ENCODE measurements around the gene LRRC8B. TPM values are rescaled to one million over a fixed set of nuclear protein-coding genes. Genes with fewer than 3 reads are reported as not detected.

LRRC8B gene
- total RNA-seq, 1 donor from 2014 or later, result 9.8 TPM

GRCh38 chr1:89483757-89484077, 40.9 kb upstream of the LRRC8B start:
- intact Hi-C loops (cut with DNase I), result loop anchor here (10.0 kb wide), 2 partner anchors 121 to 271 kb away; no protein-coding TSS in a partner anchor
- no peaks in the 10 kb centered on the region for H3K4me1 ChIP-seq
- H3K4me3 ChIP-seq, result no peak overlapping the region
- H3K36me3 ChIP-seq, result no peaks in the 10 kb centered on the region
- TF ChIP-seq POLR2AphosphoS5 (IDR thresholded peaks at IDR 0.05; ENCODE audit: insufficient read depth in 1 of 2, low read depth in 1 of 2) (no peak), POLR2A (IDR thresholded peaks at IDR 0.05) (no peak)
- TF ChIP-seq, protein P1, sequence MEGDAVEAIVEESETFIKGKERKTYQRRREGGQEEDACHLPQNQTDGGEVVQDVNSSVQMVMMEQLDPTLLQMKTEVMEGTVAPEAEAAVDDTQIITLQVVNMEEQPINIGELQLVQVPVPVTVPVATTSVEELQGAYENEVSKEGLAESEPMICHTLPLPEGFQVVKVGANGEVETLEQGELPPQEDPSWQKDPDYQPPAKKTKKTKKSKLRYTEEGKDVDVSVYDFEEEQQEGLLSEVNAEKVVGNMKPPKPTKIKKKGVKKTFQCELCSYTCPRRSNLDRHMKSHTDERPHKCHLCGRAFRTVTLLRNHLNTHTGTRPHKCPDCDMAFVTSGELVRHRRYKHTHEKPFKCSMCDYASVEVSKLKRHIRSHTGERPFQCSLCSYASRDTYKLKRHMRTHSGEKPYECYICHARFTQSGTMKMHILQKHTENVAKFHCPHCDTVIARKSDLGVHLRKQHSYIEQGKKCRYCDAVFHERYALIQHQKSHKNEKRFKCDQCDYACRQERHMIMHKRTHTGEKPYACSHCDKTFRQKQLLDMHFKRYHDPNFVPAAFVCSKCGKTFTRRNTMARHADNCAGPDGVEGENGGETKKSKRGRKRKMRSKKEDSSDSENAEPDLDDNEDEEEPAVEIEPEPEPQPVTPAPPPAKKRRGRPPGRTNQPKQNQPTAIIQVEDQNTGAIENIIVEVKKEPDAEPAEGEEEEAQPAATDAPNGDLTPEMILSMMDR (IDR thresholded peaks at IDR 0.05), result no peak
- no peaks in the 10 kb centered on the region for H3K9me3 ChIP-seq
- no peak overlapping the region for H3K27ac ChIP-seq
- H3K27me3 ChIP-seq, result no peaks in the 10 kb centered on the region
- DNase-seq (ENCODE audit: extremely low spot score in 2 of 2), result no peak

GRCh38 chr1:89484092-89485038, 40.3 kb upstream of the LRRC8B start:
- no peak for TF ChIP-seq POLR2A (IDR thresholded peaks at IDR 0.05)
- TF ChIP-seq, protein P1 (IDR thresholded peaks at IDR 0.05), result no peak
- no peak for TF ChIP-seq POLR2AphosphoS5 (IDR thresholded peaks at IDR 0.05; ENCODE audit: insufficient read depth in 1 of 2, low read depth in 1 of 2)
- no peak overlapping the region for H3K4me3 ChIP-seq
- DNase-seq (ENCODE audit: extremely low spot score in 2 of 2), result no peak
- no peaks in the 10 kb centered on the region for H3K4me1 ChIP-seq
- H3K27me3 ChIP-seq, result no peaks in the 10 kb centered on the region
- H3K27ac ChIP-seq, result no peak overlapping the region
- no peaks in the 10 kb centered on the region for H3K9me3 ChIP-seq
- intact Hi-C loops (cut with DNase I), result loop anchor here (10.0 kb wide), 2 partner anchors 120 to 270 kb away; no protein-coding TSS in a partner anchor
- H3K36me3 ChIP-seq, result no peaks in the 10 kb centered on the region

GRCh38 chr1:89487972-89488371, 36.7 kb upstream of the LRRC8B start:
- no peak overlapping the region for H3K4me3 ChIP-seq
- intact Hi-C loops (cut with DNase I), result loop anchor here (10.0 kb wide), 2 partner anchors 117 to 267 kb away; no protein-coding TSS in a partner anchor

GRCh38 chr1:89489047-89489729, 35.4 kb upstream of the LRRC8B start:
- no peak overlapping the region for H3K4me3 ChIP-seq
- no peaks in the 10 kb centered on the region for H3K27me3 ChIP-seq
- H3K4me1 ChIP-seq, result no peaks in the 10 kb centered on the region
- TF ChIP-seq POLR2A (IDR thresholded peaks at IDR 0.05), result no peak
- TF ChIP-seq, protein P1 (IDR thresholded peaks at IDR 0.05), result no peak
- no peak for DNase-seq (ENCODE audit: extremely low spot score in 2 of 2)
- H3K36me3 ChIP-seq, result no peaks in the 10 kb centered on the region
- no peak overlapping the region for H3K27ac ChIP-seq
- intact Hi-C loops (cut with DNase I), result loop anchor here (10.0 kb wide), 2 partner anchors 116 to 266 kb away; no protein-coding TSS in a partner anchor
- no peaks in the 10 kb centered on the region for H3K9me3 ChIP-seq

More at GRCh38 chr1:89487972-89488371, 36.7 kb upstream of the LRRC8B start:
- Histone ChIP-seq H3K9me3 (no peaks in the 10 kb centered on the region), H3K36me3 (no peaks in the 10 kb centered on the region), H3K4me1 (no peaks in the 10 kb centered on the region), H3K27ac (no peak overlapping the region), H3K27me3 (no peaks in the 10 kb centered on the region)
- DNase-seq (ENCODE audit: extremely low spot score in 2 of 2), result no peak
- TF ChIP-seq POLR2AphosphoS5 (IDR thresholded peaks at IDR 0.05; ENCODE audit: insufficient read depth in 1 of 2, low read depth in 1 of 2), result no peak
- TF ChIP-seq POLR2A (IDR thresholded peaks at IDR 0.05), result no peak
- TF ChIP-seq, protein P1 (IDR thresholded peaks at IDR 0.05), result no peak
